ENCODE measurements around the gene LRFN2. TPM values are rescaled to one million over a fixed set of nuclear protein-coding genes. Genes with fewer than 3 reads are reported as not detected.

LRFN2 gene
- total and polyA plus RNA-seq, 4 donors: 0.01 to 0.06 TPM; not detected in 2

- Histone ChIP-seq H3K4me1 (ENCODE audit: control insufficient read depth in 5 of 5, insufficient read depth in 5 of 5, low read length in 5 of 5) (no peaks in the 10 kb centered on the region), H3K27ac (ENCODE audit: low read depth in 1 of 2, low read length in 1 of 2) (no peak overlapping the region), H3K4me3 (no peak overlapping the region), H3K27me3 (ENCODE audit: control insufficient read depth in 3 of 3, insufficient read depth in 3 of 3, low read length in 2 of 3) (no peaks in the 10 kb centered on the region), H3K36me3 (ENCODE audit: control insufficient read depth in 4 of 4, insufficient read depth in 4 of 4, low read length in 4 of 4) (no peaks in the 10 kb centered on the region), H3K9me3 (ENCODE audit: control insufficient read depth in 4 of 4, insufficient read depth in 3 of 4, low read length in 3 of 4) (peaks cover 0 to 5% (median 0%) of the 10 kb centered on the region in 4 donors), H3K9ac (ENCODE audit: insufficient read depth in 1 of 2, low read length in 2 of 2) (no peak overlapping the region)
- DNase-seq (no peak), ATAC-seq (ENCODE audit: insufficient read depth, low FRiP score) (no peak)
- WGBS, 2 donors: 79 to 87% methylated on average over 4 of the region's 4 CpGs
- TF ChIP-seq CTCF (IDR thresholded peaks at IDR 0.05; ENCODE audit: control extremely low read depth, extremely low read depth): no peak
Observed at GRCh38 chr6:40380271-40380670, 206.9 kb downstream of the LRFN2 start.

- Histone ChIP-seq H3K4me3 (no peak overlapping the region), H3K9ac (ENCODE audit: insufficient read depth in 1 of 2, low read length in 2 of 2) (no peak overlapping the region), H3K36me3 (ENCODE audit: control insufficient read depth in 4 of 4, insufficient read depth in 4 of 4, low read length in 4 of 4) (no peaks in the 10 kb centered on the region), H3K9me3 (ENCODE audit: control insufficient read depth in 4 of 4, insufficient read depth in 3 of 4, low read length in 3 of 4) (peaks cover 0 to 5% (median 0%) of the 10 kb centered on the region in 4 donors), H3K27ac (ENCODE audit: low read depth in 1 of 2, low read length in 1 of 2) (no peak overlapping the region), H3K27me3 (ENCODE audit: control insufficient read depth in 3 of 3, insufficient read depth in 3 of 3, low read length in 2 of 3) (no peaks in the 10 kb centered on the region), H3K4me1 (ENCODE audit: control insufficient read depth in 5 of 5, insufficient read depth in 5 of 5, low read length in 5 of 5) (no peaks in the 10 kb centered on the region)
- no peak for TF ChIP-seq CTCF (IDR thresholded peaks at IDR 0.05; ENCODE audit: control extremely low read depth, extremely low read depth)
- WGBS, 2 donors: 70 to 85% methylated on average over 1 of the region's 1 CpG
- DNase-seq: no peak
- no peak for ATAC-seq (ENCODE audit: insufficient read depth, low FRiP score)
Observed at GRCh38 chr6:40379811-40380210, 207.4 kb downstream of the LRFN2 start.

DNA sequence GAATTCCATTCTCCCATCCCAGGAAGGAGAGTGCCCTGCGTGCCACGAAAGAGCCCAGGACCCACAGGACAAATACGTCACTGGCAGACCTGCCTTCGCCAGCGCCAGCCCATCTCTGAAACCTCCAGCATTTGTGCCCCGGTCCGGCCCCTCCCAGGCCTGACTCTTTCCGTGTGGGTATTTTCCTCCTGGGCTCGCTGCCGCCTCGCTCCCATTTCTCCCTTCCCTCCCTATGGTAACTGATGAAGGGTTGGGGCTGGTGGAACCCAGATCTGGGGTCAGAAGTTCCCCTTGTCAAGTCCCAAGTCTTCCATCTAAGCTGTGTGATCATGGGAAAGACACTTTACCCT lies 208.5 kb downstream of the LRFN2 start:
- DNase-seq (no peak), ATAC-seq (ENCODE audit: insufficient read depth, low FRiP score) (no peak)
- Histone ChIP-seq H3K36me3 (ENCODE audit: control insufficient read depth in 4 of 4, insufficient read depth in 4 of 4, low read length in 4 of 4) (no peaks in the 10 kb centered on the region), H3K9ac (ENCODE audit: insufficient read depth in 1 of 2, low read length in 2 of 2) (no peak overlapping the region), H3K27ac (ENCODE audit: low read depth in 1 of 2, low read length in 1 of 2) (no peak overlapping the region), H3K27me3 (ENCODE audit: control insufficient read depth in 3 of 3, insufficient read depth in 3 of 3, low read length in 2 of 3) (no peaks in the 10 kb centered on the region), H3K9me3 (ENCODE audit: control insufficient read depth in 4 of 4, insufficient read depth in 3 of 4, low read length in 3 of 4) (peaks cover 0 to 5% (median 0%) of the 10 kb centered on the region in 4 donors), H3K4me1 (ENCODE audit: control insufficient read depth in 5 of 5, insufficient read depth in 5 of 5, low read length in 5 of 5) (no peaks in the 10 kb centered on the region), H3K4me3 (no peak overlapping the region)
- TF ChIP-seq CTCF (IDR thresholded peaks at IDR 0.05; ENCODE audit: control extremely low read depth, extremely low read depth): no peak
- 97% methylated on average over 11 of the region's 11 CpGs for WGBS, 2 donors

DNA sequence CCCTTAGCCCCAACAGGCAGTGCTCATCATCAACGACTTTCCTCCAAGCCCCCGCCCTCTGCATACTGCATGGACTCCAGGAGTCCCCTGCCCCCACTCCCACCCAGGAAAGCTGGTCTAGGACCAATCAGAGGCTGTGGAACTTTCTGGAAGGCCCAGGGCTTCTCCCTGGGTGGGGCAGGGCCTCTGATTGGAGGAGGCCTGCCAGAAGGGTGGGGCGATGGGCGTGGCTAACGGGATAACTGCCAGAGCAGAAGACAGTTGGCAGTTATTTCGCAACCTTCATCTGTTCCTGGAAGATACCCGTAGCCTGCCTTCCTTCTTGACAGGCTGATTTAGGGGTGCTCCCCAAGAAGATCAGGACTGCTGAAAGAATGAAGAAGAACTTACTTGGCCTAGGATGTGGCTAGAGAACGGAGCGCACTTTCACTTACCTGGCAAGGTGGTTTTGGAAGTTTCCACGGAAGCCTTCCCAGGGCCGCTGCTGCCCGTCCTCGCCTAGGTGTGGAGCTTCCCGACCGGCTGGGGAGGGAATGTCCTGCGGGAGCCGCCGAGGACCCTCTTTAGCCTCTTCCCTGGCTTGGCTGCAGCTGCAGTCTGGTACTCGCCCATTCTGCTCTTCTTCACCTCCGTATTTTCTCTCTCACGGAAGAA lies 209.0 kb downstream of the LRFN2 start:
- Histone ChIP-seq H3K27ac (ENCODE audit: low read depth in 1 of 2, low read length in 1 of 2) (no peak overlapping the region), H3K4me3 (no peak overlapping the region), H3K27me3 (ENCODE audit: control insufficient read depth in 3 of 3, insufficient read depth in 3 of 3, low read length in 2 of 3) (peaks cover 0 to 2% (median 0%) of the 10 kb centered on the region in 3 donors), H3K9ac (ENCODE audit: insufficient read depth in 1 of 2, low read length in 2 of 2) (no peak overlapping the region), H3K4me1 (ENCODE audit: control insufficient read depth in 5 of 5, insufficient read depth in 5 of 5, low read length in 5 of 5) (no peaks in the 10 kb centered on the region), H3K9me3 (ENCODE audit: control insufficient read depth in 4 of 4, insufficient read depth in 3 of 4, low read length in 3 of 4) (peaks cover 0 to 5% (median 0%) of the 10 kb centered on the region in 4 donors), H3K36me3 (ENCODE audit: control insufficient read depth in 4 of 4, insufficient read depth in 4 of 4, low read length in 4 of 4) (no peaks in the 10 kb centered on the region)
- no peak for ATAC-seq (ENCODE audit: insufficient read depth, low FRiP score)
- no peak for TF ChIP-seq CTCF (IDR thresholded peaks at IDR 0.05; ENCODE audit: control extremely low read depth, extremely low read depth)
- DNase-seq: no peak
- WGBS, 2 donors: 87 to 93% methylated on average over 21 of the region's 21 CpGs

Data from lung (tissue), 12 donors.